Activated T-cell treated with anti-CD3 and anti-CD28 coated beads, Interleukin-2, amount 50 U/mL, for 1 hour (primary cell): Measurements from ENCODE around the gene CACNA1H.
"Not testable (repeated sequence)": the region's sequence is repeated elsewhere in the genome, so short reads cannot be mapped to it uniquely, and the experiment has no call there.

Experiments
- DNase-seq: peaks from one replicate; pipeline ENCODE4 v3.0.0-alpha.2; 2020

The CACNA1H gene

GRCh38 chr16:1256874-1257322, 104.0 kb downstream of the CACNA1H start:
- no peak for DNase-seq

GRCh38 chr16:1257561-1258224, 104.8 kb downstream of the CACNA1H start:
- DNase-seq, result no peak

- no peak for DNase-seq
These were observed 105.3 kb downstream of the CACNA1H start for GRCh38 chr16:1258225-1258600.

DNA sequence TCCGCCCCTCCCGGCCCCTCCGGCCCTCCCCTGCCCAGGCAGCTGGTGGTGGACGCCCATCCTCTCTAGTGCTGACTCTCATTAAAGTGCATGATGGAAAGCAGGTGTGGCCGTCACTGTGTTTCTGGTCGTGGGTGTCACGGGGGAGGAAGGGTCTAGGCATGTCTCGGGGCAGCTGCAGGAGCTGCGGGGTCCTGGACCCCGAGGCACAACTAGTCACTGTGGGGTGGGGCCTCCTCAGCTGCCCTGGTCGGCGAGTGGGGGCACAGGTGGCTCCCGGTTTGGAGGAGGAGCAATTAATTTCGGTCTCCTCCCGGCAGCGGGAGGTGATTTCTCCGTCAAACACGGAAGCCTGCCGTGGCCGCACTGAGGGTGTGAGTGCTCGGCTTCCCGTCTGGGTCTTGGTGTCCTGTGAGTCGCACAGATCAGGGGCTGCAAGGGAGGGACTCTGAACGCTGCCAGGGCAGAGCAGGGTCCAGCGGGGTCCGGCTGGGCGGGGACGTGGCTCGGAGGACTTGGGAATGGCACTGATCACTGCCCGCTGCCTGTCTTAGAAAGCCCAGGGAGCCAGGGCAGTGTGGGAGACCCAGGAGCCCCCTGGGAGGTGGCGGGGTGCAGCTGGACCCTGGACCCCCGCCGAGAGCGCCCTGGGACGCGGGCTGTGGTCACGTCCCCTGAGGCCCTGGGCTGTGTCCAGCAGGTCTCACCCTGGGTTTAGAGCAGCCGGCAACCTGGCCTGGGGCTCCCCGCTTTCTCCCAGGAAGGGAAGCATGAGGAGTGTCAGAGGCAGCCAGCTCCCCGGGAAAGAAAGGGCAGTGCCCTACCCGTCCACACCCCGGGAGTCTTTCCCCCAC, 106.2 kb downstream of the CACNA1H start:
- no peak for DNase-seq

DNA sequence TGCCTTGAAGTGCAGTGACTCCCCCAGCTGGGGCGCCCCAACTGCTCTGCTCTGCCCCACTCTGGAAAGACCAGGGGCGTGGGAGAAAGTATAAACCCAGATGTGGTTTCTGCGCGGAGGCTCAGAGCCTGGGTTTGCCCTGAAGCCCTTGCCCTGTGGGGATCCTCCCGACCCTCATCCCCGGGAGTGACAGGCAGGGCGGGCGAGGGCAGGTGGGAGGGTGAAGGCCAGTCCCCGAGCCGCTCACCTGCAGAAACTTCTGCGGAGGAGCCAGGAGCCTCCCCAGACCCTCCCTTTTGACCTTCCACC, 106.8 kb downstream of the CACNA1H start:
- DNase-seq, result no peak

- no peak for DNase-seq
These were observed 107.3 kb downstream of the CACNA1H start for GRCh38 chr16:1260101-1260680.

GRCh38 chr16:1261131-1261892, 108.4 kb downstream of the CACNA1H start:
- DNase-seq, result no peak

GRCh38 chr16:1262210-1262845, 109.4 kb downstream of the CACNA1H start:
- no peak for DNase-seq

DNA sequence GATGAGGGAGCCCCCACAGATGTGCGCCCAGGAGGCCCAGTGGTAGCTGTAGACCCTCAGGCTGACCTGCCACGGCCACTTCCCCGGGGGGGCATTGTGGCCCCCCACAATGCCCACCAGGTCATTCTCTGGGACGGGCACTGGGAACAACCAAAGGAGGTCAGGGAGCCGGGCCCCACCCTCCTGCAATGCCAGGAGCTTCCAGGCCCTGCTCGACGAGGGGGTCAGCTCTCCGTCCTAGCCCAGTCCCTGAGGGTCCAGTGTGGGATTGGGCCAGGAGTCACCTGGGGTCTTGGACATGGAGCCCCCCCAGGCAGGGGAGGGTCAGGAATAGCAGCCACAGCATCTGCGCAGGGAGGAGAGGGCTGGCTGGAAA, 109.9 kb downstream of the CACNA1H start:
- no peak for DNase-seq

DNA sequence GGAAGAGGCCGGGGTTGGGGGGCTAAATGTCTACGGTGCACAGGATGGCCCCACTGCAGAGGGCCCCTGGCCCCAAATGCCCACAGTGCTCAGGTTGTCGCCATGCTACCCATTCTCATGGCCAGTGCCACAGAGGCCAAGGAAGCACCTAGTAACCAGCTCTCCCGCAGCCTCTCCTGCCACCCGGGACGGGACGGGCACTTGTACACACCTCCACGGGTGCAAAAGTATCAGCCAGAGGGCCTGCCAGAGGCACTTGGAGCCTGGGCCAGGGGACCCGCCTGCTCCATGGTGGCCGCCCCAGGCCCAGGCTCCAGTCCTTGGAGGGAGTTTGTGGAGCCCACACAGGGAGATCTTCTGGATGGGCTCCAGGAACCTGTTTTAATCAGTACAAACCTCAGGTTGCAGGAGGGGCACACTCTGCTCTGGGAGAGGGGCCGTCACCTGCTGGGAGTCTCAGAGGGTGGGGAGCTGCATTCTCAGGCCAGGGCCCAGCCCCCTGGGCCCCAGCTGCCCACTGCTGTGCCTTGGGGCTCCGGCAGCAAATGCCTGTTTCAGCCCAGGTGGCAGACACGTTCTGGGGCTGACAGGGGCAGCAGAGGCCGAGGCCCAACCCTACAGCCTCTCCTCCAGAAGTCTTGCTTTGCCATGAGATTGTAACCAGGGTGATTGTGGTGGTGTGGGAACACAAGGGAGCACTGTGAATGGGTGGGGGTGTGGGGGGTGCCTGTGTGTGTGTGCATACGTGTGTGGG, 110.9 kb downstream of the CACNA1H start:
- DNase-seq, result no peak

- DNase-seq, result no peak
These were observed 111.6 kb downstream of the CACNA1H start for GRCh38 chr16:1264345-1265089.

GRCh38 chr16:1265090-1265630, 112.3 kb downstream of the CACNA1H start:
- DNase-seq, result no peak

GRCh38 chr16:1265826-1266225, 112.9 kb downstream of the CACNA1H start:
- no peak for DNase-seq

- not testable (repeated sequence) for DNase-seq
These were observed 116.5 kb downstream of the CACNA1H start for GRCh38 chr16:1269418-1269817.

DNA sequence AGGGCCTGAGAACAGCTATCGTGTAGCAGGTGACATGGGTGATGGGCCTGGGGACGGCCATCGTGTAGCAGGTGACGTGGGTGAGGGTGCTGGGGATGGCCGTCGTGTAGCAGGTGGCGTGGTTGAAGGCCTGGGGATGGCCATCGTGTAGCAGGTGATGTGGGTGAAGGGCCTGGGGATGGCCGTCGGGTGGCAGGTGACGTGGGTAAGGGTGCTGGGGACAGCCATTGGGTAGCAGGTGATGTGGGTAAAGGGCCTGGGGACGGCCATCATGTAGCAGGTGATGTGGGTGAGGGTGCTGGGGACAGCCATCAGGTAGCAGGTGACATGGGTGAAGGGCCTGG, 118.4 kb downstream of the CACNA1H start:
- no peak for DNase-seq
